ENCODE results near the gene GAK. TPM values are rescaled to one million over a fixed set of nuclear protein-coding genes. Genes with fewer than 3 reads are reported as not detected.

GAK gene
- polyA plus RNA-seq, 1 of the 3 experiments (the other 2 are of a cell fraction) = 35.9 TPM

GRCh38 chr4:964346-965025 lies 32.4 kb upstream of the GAK start:
- no peaks in the 10 kb centered on the region for H3K27me3 ChIP-seq (ENCODE audit: insufficient read depth)
- H3K27ac ChIP-seq (ENCODE audit: low read depth in 2 of 2, low read length in 1 of 2) = no peak overlapping the region
- no peak overlapping the region for H3K4me2 ChIP-seq
- H4K20me1 ChIP-seq (ENCODE audit: insufficient read depth) = no peaks in the 10 kb centered on the region
- H3F3A ChIP-seq (replicated peaks; ENCODE audit: insufficient read depth) = no peaks in the 10 kb centered on the region
- POLR2A ChIA-PET = no interaction called here
- H3K9me2 ChIP-seq = no peaks in the 10 kb centered on the region
- CTCF ChIA-PET = no interaction called here
- no peaks in the 10 kb centered on the region for H3K4me1 ChIP-seq (ENCODE audit: control insufficient read depth in 1 of 2, insufficient read depth in 2 of 2, low read depth in 1 of 2, low read length in 1 of 2)
- TF ChIP-seq EZH2phosphoT487 (IDR thresholded peaks at IDR 0.05; ENCODE audit: borderline replicate concordance, low read depth) (no peak), POLR2AphosphoS5 (IDR thresholded peaks at IDR 0.05; ENCODE audit: low read depth, low read length) (no peak), RFX5 (IDR thresholded peaks at IDR 0.05; ENCODE audit: low read length) (no peak), NRF1 (IDR thresholded peaks at IDR 0.05; ENCODE audit: low read depth, low read length) (no peak), RXRA (IDR thresholded peaks at IDR 0.05; ENCODE audit: borderline replicate concordance, low read depth) (no peak), TCF12 (IDR thresholded peaks at IDR 0.05) (no peak), JUND (IDR thresholded peaks at IDR 0.05) (no peak), TAF1 (IDR thresholded peaks at IDR 0.05; ENCODE audit: borderline replicate concordance, low read depth, low read length) (no peak), MAX (IDR thresholded peaks at IDR 0.05; ENCODE audit: low read depth) (no peak), REST (IDR thresholded peaks at IDR 0.05; ENCODE audit: low read depth, low read length) (no peak), CHD2 (IDR thresholded peaks at IDR 0.05; ENCODE audit: low read length, partially characterized antibody) (no peak), USF2 (IDR thresholded peaks at IDR 0.05; ENCODE audit: borderline replicate concordance, low read depth, low read length) (no peak), MXI1 (IDR thresholded peaks at IDR 0.05; ENCODE audit: low read depth, low read length) (no peak), RCOR1 (IDR thresholded peaks at IDR 0.05; ENCODE audit: low read length) (no peak), FOXM1 (IDR thresholded peaks at IDR 0.05; ENCODE audit: low read depth) (no peak), SIN3A (IDR thresholded peaks at IDR 0.05; ENCODE audit: borderline replicate concordance, low read depth, low read length) (no peak), YY1 (IDR thresholded peaks at IDR 0.05; ENCODE audit: low read depth) (no peak)
- H3K9me3 ChIP-seq = no peaks in the 10 kb centered on the region
- H3K36me3 ChIP-seq (replicated peaks in 1 of 2; ENCODE audit: control insufficient read depth in 1 of 2, insufficient read depth in 2 of 2, low read length in 1 of 2) = peaks cover 0 to 52% of the 10 kb centered on the region in 2 experiments
- no peak for DNase-seq
- H3K9ac ChIP-seq = no peak overlapping the region
- H2AFZ ChIP-seq (ENCODE audit: low read depth) = no peak overlapping the region
- no peak overlapping the region for H3K4me3 ChIP-seq (ENCODE audit: low read depth in 2 of 2, low read length in 1 of 2)
- 90% methylated on average over 10 of the region's 23 CpGs for WGBS (ENCODE audit: low lambda C conversion rate)
- no peaks in the 10 kb centered on the region for H3K79me2 ChIP-seq (ENCODE audit: insufficient read depth)

Measured in SK-N-SH (cell line).